ENCODE data around the gene TIAM1. TPM values are rescaled to one million over a fixed set of nuclear protein-coding genes. Genes with fewer than 3 reads are reported as not detected.

TIAM1 gene
- total RNA-seq, 6 donors from 2014 or later, result 13.4 to 32.1 (median 19.5) TPM

- no peaks in the 10 kb centered on the region for H3K27me3 ChIP-seq
- no peak overlapping the region for H3K27ac ChIP-seq
- H3K9me3 ChIP-seq, result peaks cover 0 to 6% (median 0%) of the 10 kb centered on the region in 4 donors
- DNase-seq (no peak), ATAC-seq (ENCODE audit: low FRiP score in 2 of 2) (no peak)
- H3K36me3 ChIP-seq, result no peaks in the 10 kb centered on the region
- no peak for TF ChIP-seq EP300 (IDR thresholded peaks at IDR 0.05)
- no peak for TF ChIP-seq CTCF (IDR thresholded peaks at IDR 0.05)
- no peak for TF ChIP-seq POLR2AphosphoS5 (IDR thresholded peaks at IDR 0.05)
- no peak for TF ChIP-seq POLR2A (IDR thresholded peaks at IDR 0.05)
- H3K4me1 ChIP-seq, result no peaks in the 10 kb centered on the region
- no peak overlapping the region for H3K4me3 ChIP-seq
- 88 to 95% methylated on average over 1 of the region's 1 CpG for WGBS, 2 donors
These were observed 57.4 kb downstream of the TIAM1 start for GRCh38 chr21:31286621-31287020.

- Histone ChIP-seq H3K36me3 (no peaks in the 10 kb centered on the region), H3K4me3 (no peak overlapping the region), H3K27ac (no peak overlapping the region), H3K4me1 (no peaks in the 10 kb centered on the region), H3K27me3 (no peaks in the 10 kb centered on the region), H3K9me3 (peaks cover 0 to 6% (median 0%) of the 10 kb centered on the region in 4 donors)
- DNase-seq (no peak), ATAC-seq (ENCODE audit: low FRiP score in 2 of 2) (peak; percentile 10 to 34)
- 80 to 100% methylated on average over 2 to 5 of the region's 5 CpGs for WGBS, 2 donors
- TF ChIP-seq CTCF (IDR thresholded peaks at IDR 0.05) (no peak), POLR2AphosphoS5 (IDR thresholded peaks at IDR 0.05) (no peak), EP300 (IDR thresholded peaks at IDR 0.05) (no peak)
These were observed 59.2 kb downstream of the TIAM1 start for GRCh38 chr21:31284797-31285397.

- ATAC-seq (ENCODE audit: low FRiP score in 2 of 2), result no peak
- 44 to 56% methylated on average over 3 of the region's 3 CpGs for WGBS, 2 donors
- TF ChIP-seq POLR2AphosphoS5 (IDR thresholded peaks at IDR 0.05) (no peak), POLR2A (IDR thresholded peaks at IDR 0.05) (no peak), EP300 (IDR thresholded peaks at IDR 0.05) (no peak), CTCF (IDR thresholded peaks at IDR 0.05) (no peak)
These were observed 61.0 kb downstream of the TIAM1 start for GRCh38 chr21:31283025-31283424.

GRCh38 chr21:31282095-31282709 lies 61.9 kb downstream of the TIAM1 start:
- no peak for TF ChIP-seq CTCF (IDR thresholded peaks at IDR 0.05)
- no peak for TF ChIP-seq POLR2A (IDR thresholded peaks at IDR 0.05)
- TF ChIP-seq POLR2AphosphoS5 (IDR thresholded peaks at IDR 0.05), result no peak
- TF ChIP-seq EP300 (IDR thresholded peaks at IDR 0.05), result no peak
- Histone ChIP-seq H3K4me1 (no peaks in the 10 kb centered on the region), H3K4me3 (no peak overlapping the region), H3K36me3 (no peaks in the 10 kb centered on the region), H3K9me3 (no peaks in the 10 kb centered on the region), H3K27me3 (no peaks in the 10 kb centered on the region), H3K27ac (no peak overlapping the region)
- 71 to 77% methylated on average over 8 to 9 of the region's 9 CpGs for WGBS, 2 donors
- DNase-seq (no peak), ATAC-seq (ENCODE audit: low FRiP score in 2 of 2) (peak; percentile 63 to 92)

More at GRCh38 chr21:31283025-31283424, 61.0 kb downstream of the TIAM1 start:
- Histone ChIP-seq H3K4me3 (no peak overlapping the region), H3K4me1 (no peaks in the 10 kb centered on the region), H3K9me3 (peaks cover 0 to under 1% (median 0%) of the 10 kb centered on the region in 4 donors), H3K27me3 (no peaks in the 10 kb centered on the region), H3K27ac (no peak overlapping the region), H3K36me3 (no peaks in the 10 kb centered on the region)
- no peak for DNase-seq

- Histone ChIP-seq H3K27ac (no peak overlapping the region), H3K36me3 (no peaks in the 10 kb centered on the region), H3K4me1 (no peaks in the 10 kb centered on the region), H3K9me3 (no peaks in the 10 kb centered on the region), H3K4me3 (no peak overlapping the region), H3K27me3 (no peaks in the 10 kb centered on the region)
- TF ChIP-seq POLR2AphosphoS5 (IDR thresholded peaks at IDR 0.05), result no peak
- TF ChIP-seq POLR2A (IDR thresholded peaks at IDR 0.05), result no peak
- no peak for TF ChIP-seq EP300 (IDR thresholded peaks at IDR 0.05)
- TF ChIP-seq CTCF (IDR thresholded peaks at IDR 0.05), result no peak
- 95 to 100% methylated on average over 1 of the region's 1 CpG for WGBS, 2 donors
- ATAC-seq (ENCODE audit: low FRiP score in 2 of 2), result no peak
- no peak for DNase-seq
These were observed 62.5 kb downstream of the TIAM1 start for GRCh38 chr21:31281561-31281960.
